HepG2 (cell line): ENCODE measurements around the gene MXRA8. TPM values are rescaled to one million over a fixed set of nuclear protein-coding genes. Genes with fewer than 3 reads are reported as not detected.

Experiments used
- ATAD3A ChIP-seq: sonication (generic); formaldehyde crosslinking; IDR thresholded peaks from 2 replicates; pipeline ENCODE4 v1.4.0; 2020; ENCODE audit warnings: missing genetic modification reagents
- HDAC1 ChIP-seq: sonication (generic); formaldehyde crosslinking; IDR thresholded peaks from 2 replicates; pipeline ENCODE4 v1.5.1; 2020; ENCODE audit warnings: mild to moderate bottlenecking, missing genetic modification reagents
- HDAC6 ChIP-seq: fragments of 200-600 bp; sonication (generic); IDR thresholded peaks from 2 replicates; pipeline ENCODE4 v1.7.0; 2017; ENCODE audit warnings: mild to moderate bottlenecking, antibody characterized with exemption, low read length, low read depth
- KAT8 ChIP-seq: IDR thresholded peaks from 2 replicates; pipeline ENCODE4 v1.6.1; 2016; ENCODE audit warnings: missing genetic modification reagents, missing compliant biosample characterization
- MZF1 ChIP-seq: sonication (generic); formaldehyde crosslinking; IDR thresholded peaks from 2 replicates; pipeline ENCODE4 v1.8.1; 2023; ENCODE audit warnings: mild to moderate bottlenecking, missing genetic modification reagents, borderline replicate concordance
- PHF21A ChIP-seq: sonication (generic); formaldehyde crosslinking; IDR thresholded peaks from 2 replicates; pipeline ENCODE4 v1.5.0; 2020; ENCODE audit warnings: mild to moderate bottlenecking, missing genetic modification reagents
- SPEN ChIP-seq: sonication (generic); formaldehyde crosslinking; IDR thresholded peaks from 2 replicates; pipeline ENCODE4 v1.5.1; 2020; ENCODE audit warnings: low read depth, mild to moderate bottlenecking, missing genetic modification reagents
- SYNCRIP ChIP-seq: fragments of 200-400 bp; formaldehyde crosslinking; IDR thresholded peaks from 2 replicates; pipeline ENCODE4 v1.6.1; 2018; ENCODE audit warnings: mild to moderate bottlenecking, low read depth, low read length; ENCODE audit not compliant: insufficient read depth
- ZC3H13 ChIP-seq: sonication (generic); formaldehyde crosslinking; IDR thresholded peaks from 2 replicates; pipeline ENCODE4 v1.8.1; 2023; ENCODE audit warnings: mild to moderate bottlenecking, missing genetic modification reagents, moderate library complexity
- ZFX ChIP-seq: sonication (generic); formaldehyde crosslinking; IDR thresholded peaks from 2 replicates; pipeline ENCODE4 v1.4.0; 2020; ENCODE audit warnings: mild to moderate bottlenecking, low read depth, missing genetic modification reagents, moderate library complexity
- ZMYM2 ChIP-seq: sonication (generic); formaldehyde crosslinking; IDR thresholded peaks from 2 replicates; pipeline ENCODE4 v1.8.0; 2022; ENCODE audit warnings: mild to moderate bottlenecking, missing genetic modification reagents
- ZNF230 ChIP-seq: sonication (generic); formaldehyde crosslinking; IDR thresholded peaks from 2 replicates; pipeline ENCODE4 v1.4.0; 2020; ENCODE audit warnings: mild to moderate bottlenecking, missing genetic modification reagents
- ZNF766 ChIP-seq: sonication (generic); formaldehyde crosslinking; IDR thresholded peaks from 2 replicates; pipeline ENCODE4 v1.5.0; 2020; ENCODE audit warnings: missing genetic modification reagents, borderline replicate concordance
- ZNF775 ChIP-seq: sonication (generic); formaldehyde crosslinking; IDR thresholded peaks from 2 replicates; pipeline ENCODE4 v1.4.0; 2020; ENCODE audit warnings: missing genetic modification reagents, mild to moderate bottlenecking, moderate library complexity, borderline replicate concordance
- polyA plus RNA-seq, 8 experiments: library from polyadenylated mRNA; depleted of rRNA in 3 of 8; stranded (reverse) in 7 of 8; unstranded in 1 of 8; fragments of >200 nt; fragmentation: Illumina TruSeq in 4 of 8; extraction: Trizol in 4 of 8; gene quantifications; 2 replicates each; pipeline versions ENCODE4 v1.2.1 to v1.2.3, GENCODE V29; 2011 to 2016; ENCODE audit warnings: low read depth in 4 of 8, missing spikeins in 1 of 8, mixed read lengths in 1 of 8; ENCODE audit not compliant: insufficient read depth in 1 of 8
- total RNA-seq, 5 experiments: library from RNA; depleted of rRNA; stranded (reverse); fragments of >200 nt; fragmentation: Illumina TruSeq; extraction: Trizol; gene quantifications; 2 replicates each; pipeline ENCODE4 v1.2.3, GENCODE V29; 2016; ENCODE audit warnings: low read depth in 1 of 5
- TF ChIP-seq, protein P1 (sequence below): IDR thresholded peaks from 2 replicates; pipeline ENCODE4 v1.4.0; 2020; ENCODE audit warnings: mild to moderate bottlenecking, missing genetic modification reagents
- TF ChIP-seq, protein P2 (sequence below): sonication (generic); formaldehyde crosslinking; IDR thresholded peaks from 2 replicates; pipeline ENCODE4 v1.4.0; 2020; ENCODE audit warnings: low read depth, mild to moderate bottlenecking, missing genetic modification reagents
- TF ChIP-seq, protein P3 (sequence below): sonication (generic); formaldehyde crosslinking; IDR thresholded peaks from 2 replicates; pipeline ENCODE4 v1.8.1; 2023; ENCODE audit warnings: mild to moderate bottlenecking, missing genetic modification reagents, borderline replicate concordance
- TF ChIP-seq, protein P4 (sequence below): sonication (generic); formaldehyde crosslinking; IDR thresholded peaks from 2 replicates; pipeline ENCODE4 v1.5.0; 2020; ENCODE audit warnings: missing genetic modification reagents
- TF ChIP-seq, protein P5 (sequence below): IDR thresholded peaks from 2 replicates; pipeline ENCODE4 v1.6.1; 2016; ENCODE audit warnings: control low read depth
- TF ChIP-seq, protein P6 (sequence below): sonication (generic); formaldehyde crosslinking; IDR thresholded peaks from 2 replicates; pipeline ENCODE4 v1.8.0; 2022; ENCODE audit warnings: mild to moderate bottlenecking, missing genetic modification reagents; ENCODE audit not compliant: insufficient replicate concordance

Gene MXRA8
- total and polyA plus RNA-seq, 2 of the 13 experiments (the other 11 are each of a cell fraction or from before 2014, with no cell fraction given): 19.8 to 44.8 TPM

DNA sequence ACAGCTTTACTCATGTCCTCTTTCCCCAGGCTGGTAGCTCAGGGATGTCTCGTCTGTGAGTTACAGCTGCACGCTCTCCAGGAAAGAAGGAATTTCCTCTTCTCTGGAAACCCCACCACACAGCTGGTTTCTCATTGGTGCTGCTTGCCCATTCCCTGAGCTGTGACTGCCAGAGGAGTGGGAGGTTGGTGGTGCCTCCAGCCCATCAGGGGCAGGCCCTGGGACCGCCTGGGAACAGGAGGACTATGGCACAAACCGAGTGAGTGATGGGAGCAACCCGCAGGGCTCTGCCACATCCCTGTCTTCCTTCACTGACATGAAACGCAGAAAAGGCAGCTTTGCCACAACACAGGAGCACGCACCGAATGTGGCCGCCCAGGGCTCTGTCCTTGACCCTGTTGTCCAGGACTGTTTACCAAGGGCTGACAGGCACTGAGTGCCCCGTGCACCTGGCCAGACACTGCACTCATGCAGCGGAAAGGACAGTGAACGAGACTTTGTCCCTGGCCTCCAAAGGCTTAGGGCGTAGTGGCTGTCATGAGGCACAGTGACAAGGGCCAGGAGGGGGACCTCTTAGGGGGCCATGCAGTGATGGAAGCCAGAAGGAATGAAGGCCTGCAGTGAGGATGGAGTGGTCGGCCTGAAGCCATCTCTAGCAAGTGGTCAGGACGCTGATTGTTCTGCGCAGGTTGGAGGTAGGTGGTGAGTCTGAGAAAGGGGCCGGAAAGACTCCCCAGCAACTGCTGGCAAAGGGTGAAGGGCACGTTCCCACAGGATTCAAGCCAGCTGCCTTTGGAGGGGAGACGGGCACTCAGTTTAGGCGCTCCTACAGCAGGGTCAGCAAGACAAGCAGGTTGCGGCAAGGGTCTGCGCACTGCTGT, 42.5 kb upstream of the MXRA8 start (continued):
- TF ChIP-seq, protein P1, sequence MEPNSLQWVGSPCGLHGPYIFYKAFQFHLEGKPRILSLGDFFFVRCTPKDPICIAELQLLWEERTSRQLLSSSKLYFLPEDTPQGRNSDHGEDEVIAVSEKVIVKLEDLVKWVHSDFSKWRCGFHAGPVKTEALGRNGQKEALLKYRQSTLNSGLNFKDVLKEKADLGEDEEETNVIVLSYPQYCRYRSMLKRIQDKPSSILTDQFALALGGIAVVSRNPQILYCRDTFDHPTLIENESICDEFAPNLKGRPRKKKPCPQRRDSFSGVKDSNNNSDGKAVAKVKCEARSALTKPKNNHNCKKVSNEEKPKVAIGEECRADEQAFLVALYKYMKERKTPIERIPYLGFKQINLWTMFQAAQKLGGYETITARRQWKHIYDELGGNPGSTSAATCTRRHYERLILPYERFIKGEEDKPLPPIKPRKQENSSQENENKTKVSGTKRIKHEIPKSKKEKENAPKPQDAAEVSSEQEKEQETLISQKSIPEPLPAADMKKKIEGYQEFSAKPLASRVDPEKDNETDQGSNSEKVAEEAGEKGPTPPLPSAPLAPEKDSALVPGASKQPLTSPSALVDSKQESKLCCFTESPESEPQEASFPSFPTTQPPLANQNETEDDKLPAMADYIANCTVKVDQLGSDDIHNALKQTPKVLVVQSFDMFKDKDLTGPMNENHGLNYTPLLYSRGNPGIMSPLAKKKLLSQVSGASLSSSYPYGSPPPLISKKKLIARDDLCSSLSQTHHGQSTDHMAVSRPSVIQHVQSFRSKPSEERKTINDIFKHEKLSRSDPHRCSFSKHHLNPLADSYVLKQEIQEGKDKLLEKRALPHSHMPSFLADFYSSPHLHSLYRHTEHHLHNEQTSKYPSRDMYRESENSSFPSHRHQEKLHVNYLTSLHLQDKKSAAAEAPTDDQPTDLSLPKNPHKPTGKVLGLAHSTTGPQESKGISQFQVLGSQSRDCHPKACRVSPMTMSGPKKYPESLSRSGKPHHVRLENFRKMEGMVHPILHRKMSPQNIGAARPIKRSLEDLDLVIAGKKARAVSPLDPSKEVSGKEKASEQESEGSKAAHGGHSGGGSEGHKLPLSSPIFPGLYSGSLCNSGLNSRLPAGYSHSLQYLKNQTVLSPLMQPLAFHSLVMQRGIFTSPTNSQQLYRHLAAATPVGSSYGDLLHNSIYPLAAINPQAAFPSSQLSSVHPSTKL (CRISPR knock-in tag): peak; percentile 94
- TF ChIP-seq KAT8 (CRISPR knock-in tag) (peak; percentile 92), PHF21A (CRISPR knock-in tag) (peak; percentile 98), HDAC1 (CRISPR knock-in tag) (peak; percentile 98), ZC3H13 (CRISPR knock-in tag) (peak; percentile 96), ZNF230 (CRISPR knock-in tag) (peak; percentile 91; the same call in 1 of the 2 replicates), ZMYM2 (CRISPR knock-in tag) (peak; percentile 65; the same call in 1 of the 2 replicates), ZNF766 (CRISPR knock-in tag) (peak; percentile 93), ZNF775 (CRISPR knock-in tag) (no peak), ZFX (CRISPR knock-in tag) (peak; percentile 93), SPEN (CRISPR knock-in tag) (peak; percentile 95), ATAD3A (CRISPR knock-in tag) (no peak), SYNCRIP (no peak), HDAC6 (no peak), MZF1 (CRISPR knock-in tag) (peak; percentile 59; the same call in 1 of the 2 replicates)
- TF ChIP-seq, protein P2, sequence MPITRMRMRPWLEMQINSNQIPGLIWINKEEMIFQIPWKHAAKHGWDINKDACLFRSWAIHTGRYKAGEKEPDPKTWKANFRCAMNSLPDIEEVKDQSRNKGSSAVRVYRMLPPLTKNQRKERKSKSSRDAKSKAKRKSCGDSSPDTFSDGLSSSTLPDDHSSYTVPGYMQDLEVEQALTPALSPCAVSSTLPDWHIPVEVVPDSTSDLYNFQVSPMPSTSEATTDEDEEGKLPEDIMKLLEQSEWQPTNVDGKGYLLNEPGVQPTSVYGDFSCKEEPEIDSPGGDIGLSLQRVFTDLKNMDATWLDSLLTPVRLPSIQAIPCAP: 0 out of 2 replicates have a peak, but pooled peaks have one; percentile 62
- TF ChIP-seq, protein P3, sequence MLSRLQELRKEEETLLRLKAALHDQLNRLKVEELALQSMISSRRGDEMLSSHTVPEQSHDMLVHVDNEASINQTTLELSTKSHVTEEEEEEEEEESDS (CRISPR knock-in tag): no peak
- TF ChIP-seq, protein P4, sequence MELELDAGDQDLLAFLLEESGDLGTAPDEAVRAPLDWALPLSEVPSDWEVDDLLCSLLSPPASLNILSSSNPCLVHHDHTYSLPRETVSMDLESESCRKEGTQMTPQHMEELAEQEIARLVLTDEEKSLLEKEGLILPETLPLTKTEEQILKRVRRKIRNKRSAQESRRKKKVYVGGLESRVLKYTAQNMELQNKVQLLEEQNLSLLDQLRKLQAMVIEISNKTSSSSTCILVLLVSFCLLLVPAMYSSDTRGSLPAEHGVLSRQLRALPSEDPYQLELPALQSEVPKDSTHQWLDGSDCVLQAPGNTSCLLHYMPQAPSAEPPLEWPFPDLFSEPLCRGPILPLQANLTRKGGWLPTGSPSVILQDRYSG (CRISPR knock-in tag): no peak
- TF ChIP-seq, protein P5, sequence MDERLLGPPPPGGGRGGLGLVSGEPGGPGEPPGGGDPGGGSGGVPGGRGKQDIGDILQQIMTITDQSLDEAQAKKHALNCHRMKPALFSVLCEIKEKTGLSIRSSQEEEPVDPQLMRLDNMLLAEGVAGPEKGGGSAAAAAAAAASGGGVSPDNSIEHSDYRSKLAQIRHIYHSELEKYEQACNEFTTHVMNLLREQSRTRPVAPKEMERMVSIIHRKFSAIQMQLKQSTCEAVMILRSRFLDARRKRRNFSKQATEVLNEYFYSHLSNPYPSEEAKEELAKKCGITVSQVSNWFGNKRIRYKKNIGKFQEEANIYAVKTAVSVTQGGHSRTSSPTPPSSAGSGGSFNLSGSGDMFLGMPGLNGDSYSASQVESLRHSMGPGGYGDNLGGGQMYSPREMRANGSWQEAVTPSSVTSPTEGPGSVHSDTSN (CRISPR knock-in tag): peak; percentile 60
- TF ChIP-seq, protein P6, sequence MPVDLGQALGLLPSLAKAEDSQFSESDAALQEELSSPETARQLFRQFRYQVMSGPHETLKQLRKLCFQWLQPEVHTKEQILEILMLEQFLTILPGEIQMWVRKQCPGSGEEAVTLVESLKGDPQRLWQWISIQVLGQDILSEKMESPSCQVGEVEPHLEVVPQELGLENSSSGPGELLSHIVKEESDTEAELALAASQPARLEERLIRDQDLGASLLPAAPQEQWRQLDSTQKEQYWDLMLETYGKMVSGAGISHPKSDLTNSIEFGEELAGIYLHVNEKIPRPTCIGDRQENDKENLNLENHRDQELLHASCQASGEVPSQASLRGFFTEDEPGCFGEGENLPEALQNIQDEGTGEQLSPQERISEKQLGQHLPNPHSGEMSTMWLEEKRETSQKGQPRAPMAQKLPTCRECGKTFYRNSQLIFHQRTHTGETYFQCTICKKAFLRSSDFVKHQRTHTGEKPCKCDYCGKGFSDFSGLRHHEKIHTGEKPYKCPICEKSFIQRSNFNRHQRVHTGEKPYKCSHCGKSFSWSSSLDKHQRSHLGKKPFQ (CRISPR knock-in tag): peak; percentile 22
